Ascending aorta (tissue), 2 donors: Measurements from ENCODE around the gene NPB. TPM values are rescaled to one million over a fixed set of nuclear protein-coding genes. Genes with fewer than 3 reads are reported as not detected.
A peak's percentile ranks its signal among the peaks of the same experiment; 100 is the strongest.

Experiments
- DNase-seq, 2 donors: peaks; one replicate each; pipeline ENCODE4 v3.0.0-alpha.2; 2019; ENCODE audit warnings: low spot score in 2 of 2
- H3K27ac ChIP-seq, 2 donors: fragments of 200-600 bp; sonication (generic); one replicate each; pipeline ENCODE4 v1.5.1; 2016 to 2017; ENCODE audit warnings: mild to moderate bottlenecking in 1 of 2
- H3K27me3 ChIP-seq: fragments of 200-600 bp; sonication (generic); one replicate; pipeline ENCODE4 v1.5.1; 2017
- H3K36me3 ChIP-seq, 2 donors: fragments of 200-600 bp; sonication (generic); one replicate each; pipeline ENCODE4 v1.5.1; 2016
- H3K4me1 ChIP-seq, 2 donors: fragments of 200-600 bp; sonication (generic); one replicate each; pipeline ENCODE4 v1.5.1; 2016 to 2017; ENCODE audit warnings: mild to moderate bottlenecking in 1 of 2
- H3K4me3 ChIP-seq, 2 donors: fragments of 200-600 bp; sonication (generic); one replicate each; pipeline ENCODE4 v1.5.1; 2016 to 2017; ENCODE audit warnings: mild to moderate bottlenecking in 1 of 2
- H3K9me3 ChIP-seq, 2 donors: fragments of 200-600 bp; sonication (generic); one replicate each; pipeline ENCODE4 v1.5.1; 2016
- CTCF ChIP-seq, 3 experiments: fragments of 200-600 bp in 2 of 3; fragments of 450-650 bp in 1 of 3; sonication (generic) in 2 of 3; IDR thresholded peaks; one replicate each; pipeline ENCODE4 v1.5.1; 2016 to 2019; ENCODE audit warnings: antibody characterized with exemption in 3 of 3, mild to moderate bottlenecking in 1 of 3, moderate library complexity in 1 of 3
- intact Hi-C: fragments of 100-400 bp; cut with DNase I; formaldehyde crosslinking; loops from one replicate; pipeline ENCODE4 v1.15.1; 2023
- total RNA-seq: library from RNA; depleted of rRNA; stranded (reverse); fragments of >200 nt; gene quantifications from one replicate; pipeline ENCODE4 v1.1.0, GENCODE V29; 2016

Gene NPB
- total RNA-seq, 1 donor from 2014 or later = 1.5 TPM

- intact Hi-C loops = loop anchor here (10.0 kb wide), 1 partner anchor 354 kb away; the partner anchor contains the start of gene ACTG1
- H3K9me3 ChIP-seq = no peaks in the 10 kb centered on the region
- peaks cover 18 to 32% of the 10 kb centered on the region in 2 donors for H3K4me1 ChIP-seq
- DNase-seq = peak in 1 of 2 donors; percentile 76
- peak overlapping the region; percentile 96 to 99 for H3K27ac ChIP-seq
- H3K27me3 ChIP-seq = no peaks in the 10 kb centered on the region
- peak overlapping the region in 1 of 2 donors; percentile 83 for H3K4me3 ChIP-seq
- H3K36me3 ChIP-seq = peaks cover 22 to 45% of the 10 kb centered on the region in 2 donors
- no peak for TF ChIP-seq CTCF (IDR thresholded peaks at IDR 0.05)
These were observed 33.3 kb upstream of the NPB start for GRCh38 chr17:81868674-81869220.

- H3K9me3 ChIP-seq = no peaks in the 10 kb centered on the region
- peaks cover 18 to 32% of the 10 kb centered on the region in 2 donors for H3K4me1 ChIP-seq
- H3K4me3 ChIP-seq = peak overlapping the region; percentile 83 to 95
- DNase-seq = no peak
- peak overlapping the region; percentile 96 to 99 for H3K27ac ChIP-seq
- peaks cover 22 to 41% of the 10 kb centered on the region in 2 donors for H3K36me3 ChIP-seq
- peak; percentile 83 to 91 (median 85) for TF ChIP-seq CTCF (IDR thresholded peaks at IDR 0.05)
- no peaks in the 10 kb centered on the region for H3K27me3 ChIP-seq
- intact Hi-C loops = loop anchor here (2.0 to 10.0 kb wide), 5 partner anchors 21 to 355 kb away; partner anchors contain the start of genes ACTG1, ALYREF, ANAPC11 and CENPX
These were observed 32.6 kb upstream of the NPB start for GRCh38 chr17:81869221-81870130.

- Histone ChIP-seq H3K36me3 (peaks cover 22 to 33% of the 10 kb centered on the region in 2 donors), H3K9me3 (no peaks in the 10 kb centered on the region), H3K27me3 (no peaks in the 10 kb centered on the region), H3K27ac (peak overlapping the region; percentile 96 to 99), H3K4me3 (peak overlapping the region; percentile 83 to 95), H3K4me1 (peaks cover 18 to 32% of the 10 kb centered on the region in 2 donors)
- no peak for TF ChIP-seq CTCF (IDR thresholded peaks at IDR 0.05)
- no peak for DNase-seq
- intact Hi-C loops = loop anchor here (2.0 to 5.0 kb wide), 4 partner anchors 20 to 152 kb away; partner anchors contain the start of genes ALYREF, ANAPC11, CENPX and LRRC45
These were observed 31.7 kb upstream of the NPB start for GRCh38 chr17:81870131-81870980.

GRCh38 chr17:81870981-81871386, 31.1 kb upstream of the NPB start, which contains the start of gene ARHGDIA:
ARHGDIA (minus strand) TSS chr17:81871337; CDS start chr17:81869930, 1,407 bp downstream.
- Histone ChIP-seq H3K4me3 (peak within 1 kb of the TSS; percentile 83 to 95), H3K27ac (peak within 1 kb of the TSS; percentile 96 to 99), H3K4me1 (peaks cover 18 to 32% of the 10 kb centered on the region in 2 donors), H3K9me3 (no peaks in the 10 kb centered on the region), H3K27me3 (no peaks in the 10 kb centered on the region), H3K36me3 (peaks cover 22 to 29% of the 10 kb centered on the region in 2 donors)
- TF ChIP-seq CTCF (IDR thresholded peaks at IDR 0.05) = no peak
- intact Hi-C loops = loop anchor here (1.0 to 5.0 kb wide), 5 partner anchors 11 to 151 kb away; partner anchors contain the start of genes ALYREF, ANAPC11, CENPX and LRRC45
- no peak for DNase-seq
